Effector CD4-positive, alpha-beta T cell (primary cell): ENCODE results near the gene HCN2.

Source experiments
- DNase-seq: peaks from one replicate; pipeline ENCODE4 v3.0.0-alpha.2; 2020

HCN2 gene

GRCh38 chr19:642767-643727, 53.4 kb downstream of the HCN2 start:
- DNase-seq = no peak

DNA sequence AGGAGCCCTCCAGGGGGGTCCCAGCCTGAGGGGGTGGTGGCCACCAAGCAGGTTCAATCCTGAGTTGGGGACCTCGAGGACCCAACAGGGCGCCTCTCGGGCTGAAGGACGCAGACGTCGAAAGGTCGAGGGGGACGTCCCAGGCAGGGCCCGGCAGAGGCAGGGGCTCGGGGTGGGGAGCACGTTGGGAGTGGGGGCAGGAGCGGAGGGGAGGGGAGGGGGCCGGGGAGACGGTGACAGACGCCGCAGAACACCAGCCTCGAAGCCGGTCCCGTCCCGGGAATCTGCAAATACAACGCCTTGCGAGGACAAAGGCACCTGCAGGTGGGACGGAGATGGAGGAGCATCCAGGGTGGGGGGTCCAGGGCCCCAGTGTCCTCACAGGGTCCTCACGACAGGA, 54.1 kb downstream of the HCN2 start:
- DNase-seq = no peak

- no peak for DNase-seq
These were observed 54.7 kb downstream of the HCN2 start for GRCh38 chr19:644363-644762.

- DNase-seq = no peak
These were observed 55.1 kb downstream of the HCN2 start for GRCh38 chr19:644789-645188.

- DNase-seq = no peak
These were observed 56.5 kb downstream of the HCN2 start for GRCh38 chr19:645912-646778.

DNA sequence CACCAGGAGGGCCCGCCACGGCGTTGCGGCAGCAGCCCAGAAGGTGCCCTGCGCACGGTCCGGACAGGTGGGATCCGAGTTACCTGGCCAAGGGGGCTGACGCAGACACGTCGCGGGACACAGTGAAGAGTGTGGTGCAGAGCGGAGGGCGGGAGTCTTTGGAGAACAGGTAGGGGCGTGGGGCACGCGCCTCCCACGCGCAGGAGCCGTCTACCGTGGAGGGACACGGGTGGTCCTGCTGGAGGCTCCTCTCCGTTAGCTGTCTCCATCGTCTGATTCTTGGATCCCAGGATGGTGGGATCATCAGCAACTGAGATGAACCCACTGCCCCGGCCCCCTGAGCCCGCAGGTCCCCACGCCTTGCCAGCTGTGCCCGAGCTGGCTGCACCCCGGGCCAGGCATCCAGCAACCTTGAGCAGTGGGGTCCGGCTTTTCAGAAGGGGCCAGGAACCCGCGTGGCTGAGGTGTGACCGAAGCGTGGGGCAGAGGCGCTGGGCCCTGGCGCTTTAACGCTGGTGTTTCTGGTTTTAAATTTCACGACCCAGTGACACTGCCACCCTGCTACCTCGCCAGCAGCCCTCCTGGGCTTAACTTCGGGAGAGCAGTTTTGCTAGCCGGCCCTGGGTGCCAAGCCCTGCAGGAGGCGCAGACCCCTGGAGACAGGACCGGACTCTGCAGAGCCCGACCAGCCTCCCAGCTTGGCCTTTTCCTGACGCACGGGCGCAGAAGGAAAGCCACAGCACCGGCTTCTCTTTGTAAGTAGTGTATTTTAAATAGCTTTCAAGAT, 57.3 kb downstream of the HCN2 start:
- no peak for DNase-seq

- no peak for DNase-seq
These were observed 58.0 kb downstream of the HCN2 start for GRCh38 chr19:647566-648284.

DNA sequence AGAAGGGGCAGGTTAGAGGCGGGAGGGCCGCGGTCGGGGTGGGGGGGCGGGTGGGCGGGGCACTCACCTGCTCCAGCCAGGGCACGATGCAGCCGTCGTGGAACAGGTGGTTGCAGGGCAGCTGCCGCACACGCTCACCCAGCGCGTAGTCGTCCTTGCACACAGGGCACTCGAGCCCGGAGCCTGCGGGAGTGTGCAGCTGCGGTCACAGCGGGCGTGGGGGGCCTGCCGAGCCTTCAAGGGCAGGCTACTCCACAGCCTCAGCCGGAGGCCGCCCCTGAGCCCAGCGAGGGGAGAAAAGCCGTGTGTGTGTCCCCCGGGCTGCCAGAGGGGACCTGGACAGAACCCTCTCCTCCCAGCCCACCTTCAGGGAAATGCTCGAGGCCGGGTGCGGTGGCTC, 58.6 kb downstream of the HCN2 start:
- no peak for DNase-seq

- no peak for DNase-seq
These were observed 59.5 kb downstream of the HCN2 start for GRCh38 chr19:648904-649801.

- no peak for DNase-seq
These were observed 60.4 kb downstream of the HCN2 start for GRCh38 chr19:650121-650520.

DNA sequence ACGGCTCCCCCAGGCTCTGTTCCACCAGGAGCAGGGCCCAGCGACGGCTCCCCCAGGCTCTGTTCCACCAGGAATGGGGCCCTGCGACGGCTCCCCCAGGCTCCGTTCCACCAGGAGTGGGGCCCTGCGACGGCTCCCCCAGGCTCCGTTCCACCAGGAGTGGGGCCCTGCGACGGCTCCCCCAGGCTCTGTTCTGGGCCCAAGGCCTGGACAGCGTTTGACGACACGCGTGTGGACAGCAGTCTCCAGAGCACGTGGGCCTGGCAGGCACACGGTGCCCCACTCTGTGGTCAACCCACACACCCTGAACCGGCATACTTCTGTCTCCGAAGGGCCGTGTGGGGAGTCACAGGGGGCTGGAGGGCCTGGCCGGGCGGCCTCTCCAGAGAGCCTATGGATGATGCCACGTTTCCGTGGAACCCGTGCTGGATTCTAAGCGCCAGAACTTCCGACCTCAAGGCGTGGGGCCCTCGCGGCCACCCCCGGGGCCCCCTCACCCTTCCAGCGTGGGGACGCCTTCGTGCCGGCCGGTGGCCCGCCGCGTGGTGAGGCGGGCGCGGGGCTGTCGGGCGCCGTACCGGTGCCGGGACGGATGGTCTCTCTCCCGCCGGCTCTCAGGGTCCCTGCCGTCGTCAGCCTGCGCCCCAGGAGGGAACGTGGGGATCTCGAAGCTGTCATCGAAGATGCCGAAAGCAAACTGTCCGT, 61.6 kb downstream of the HCN2 start:
- no peak for DNase-seq

GRCh38 chr19:651991-652390, 62.3 kb downstream of the HCN2 start:
- no peak for DNase-seq

GRCh38 chr19:652467-653389, 63.0 kb downstream of the HCN2 start:
- DNase-seq = no peak

- no peak for DNase-seq
These were observed 63.7 kb downstream of the HCN2 start for GRCh38 chr19:653425-653824.

DNA sequence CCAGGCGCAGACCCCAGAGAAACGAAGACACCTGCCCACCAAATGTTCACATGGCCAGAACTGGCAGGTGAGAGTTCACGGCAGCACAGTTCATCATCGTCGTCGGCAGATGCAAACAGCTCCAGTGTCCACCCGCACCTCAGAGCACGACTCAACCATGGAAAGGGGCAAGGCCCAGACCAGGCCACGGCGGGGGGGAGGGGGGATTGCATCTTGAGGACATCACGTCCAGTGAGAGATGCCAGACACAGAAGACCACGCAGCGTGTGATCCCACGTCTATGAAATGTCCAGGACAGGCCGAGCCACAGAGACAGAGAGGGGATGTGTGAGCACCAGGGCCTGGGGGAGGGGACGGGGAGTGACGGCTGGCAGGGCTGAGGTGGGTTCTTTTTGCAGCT, 66.0 kb downstream of the HCN2 start:
- no peak for DNase-seq

GRCh38 chr19:656751-657559, 67.3 kb downstream of the HCN2 start:
- DNase-seq = no peak

DNA sequence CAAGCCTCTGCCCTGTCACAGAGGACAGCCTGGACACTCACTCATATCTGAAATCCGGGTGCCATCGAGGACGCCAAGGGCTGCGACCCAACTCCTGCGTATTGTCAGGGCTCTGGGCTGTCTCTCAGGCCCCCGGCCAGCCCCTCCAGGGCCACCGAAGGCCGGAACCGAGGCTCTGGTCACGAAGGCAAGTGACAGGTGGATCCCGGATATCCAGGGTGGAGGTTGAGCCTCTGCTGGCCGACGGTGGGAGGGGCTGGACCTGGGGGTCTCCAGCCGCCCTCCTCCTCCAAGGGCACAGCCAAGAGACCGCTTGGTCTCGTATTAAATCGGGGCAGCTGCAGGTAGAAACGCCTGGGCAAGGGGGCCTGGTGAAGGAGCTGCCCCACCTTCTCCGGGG, 67.9 kb downstream of the HCN2 start:
- DNase-seq = no peak

GRCh38 chr19:658059-658839, 68.6 kb downstream of the HCN2 start:
- no peak for DNase-seq
